ENCODE data around the gene NCF2.

DNA sequence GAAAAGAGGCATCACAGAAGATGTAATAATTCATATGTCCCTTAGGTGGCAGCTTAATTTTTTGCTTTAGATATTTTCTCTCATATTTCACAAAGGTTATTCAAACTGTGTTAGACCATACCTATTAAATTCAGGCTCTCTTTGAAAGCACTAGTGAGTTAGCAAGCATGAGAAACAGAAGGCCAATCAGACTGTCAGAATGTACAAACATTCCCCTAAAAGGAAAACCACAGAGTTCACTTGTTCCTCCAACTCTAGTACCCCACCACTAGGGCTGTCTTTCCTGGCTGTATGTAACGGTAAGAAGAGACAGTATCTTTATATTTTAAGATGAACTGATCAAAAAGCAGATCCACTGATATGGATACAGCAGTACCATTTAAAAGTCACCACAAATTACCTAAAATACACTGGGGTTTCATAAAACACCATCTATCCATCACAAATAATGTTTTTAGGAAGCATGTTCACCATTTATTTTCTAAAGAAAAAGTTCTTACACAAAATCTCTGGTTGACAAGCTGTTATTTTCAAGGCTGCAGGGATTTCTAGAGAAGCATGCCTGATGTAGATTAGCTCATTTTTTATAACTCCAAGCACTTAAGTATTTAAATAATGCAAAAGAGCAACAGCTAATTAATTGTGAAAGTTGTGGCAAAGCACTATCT, 43.6 kb upstream of the NCF2 start:
- TF ChIP-seq POLR2A (IDR thresholded peaks at IDR 0.05) = no peak
- peak; percentile 7 to 65 (median 38) for TF ChIP-seq CTCF (IDR thresholded peaks at IDR 0.05)

All from body of pancreas (tissue), 4 donors.